Spinal cord (tissue), 10 donors: ENCODE results near the gene IQGAP3. TPM values are rescaled to one million over a fixed set of nuclear protein-coding genes. Genes with fewer than 3 reads are reported as not detected.
A peak's percentile ranks its signal among the peaks of the same experiment; 100 is the strongest.

ENCODE experiments used
- DNase-seq, 6 donors: peaks; one replicate each; pipeline versions ENCODE4 v3.0.0 to v3.0.0-alpha.2; 2013 to 2015; ENCODE audit warnings: low spot score in 6 of 6, low read depth in 4 of 6
- H3K27ac ChIP-seq: one replicate; pipeline ENCODE4 v1.5.1; 2013; ENCODE audit warnings: low read depth, low read length, control low read depth
- H3K27me3 ChIP-seq: one replicate; pipeline ENCODE4 v1.6.1; 2013; ENCODE audit warnings: low read length; ENCODE audit not compliant: control insufficient read depth, insufficient read depth
- H3K36me3 ChIP-seq: one replicate; pipeline ENCODE4 v1.6.1; 2013; ENCODE audit warnings: low read length; ENCODE audit not compliant: control insufficient read depth, insufficient read depth
- H3K4me1 ChIP-seq: one replicate; pipeline ENCODE4 v1.6.1; 2013; ENCODE audit warnings: low read length; ENCODE audit not compliant: control insufficient read depth, insufficient read depth
- H3K4me3 ChIP-seq: one replicate; pipeline ENCODE4 v1.5.1; 2013; ENCODE audit warnings: low read depth, low read length, control low read depth
- H3K9me3 ChIP-seq: one replicate; pipeline ENCODE4 v1.6.1; 2013; ENCODE audit warnings: low read length; ENCODE audit not compliant: control insufficient read depth, insufficient read depth
- WGBS: methylation state at CpG from one replicate; pipeline ENCODE4 v1.1.5; 2013; ENCODE audit warnings: missing lambda C conversion rate; ENCODE audit not compliant: insufficient coverage; 5-methylcytosine and 5-hydroxymethylcytosine counted together
- polyA plus RNA-seq, 2 donors: library from polyadenylated mRNA; unstranded; fragments of 120-200 nt; gene quantifications; one replicate each; pipeline ENCODE4 v1.2.1, GENCODE V29; 2013; ENCODE audit not compliant: insufficient read length in 2 of 2
- total RNA-seq, 2 donors: library from RNA; depleted of rRNA in 1 of 2; stranded (reverse); fragments of 120-200 nt in 1 of 2; fragments of >200 nt in 1 of 2; gene quantifications; one replicate each; pipeline versions ENCODE4 v1.2.3 to v1.2.4, GENCODE V29; 2013 to 2014
- donor health status: healthy.

IQGAP3 gene
- total and polyA plus RNA-seq, 4 donors, result 4.9 to 10.4 (median 7.0) TPM

DNA sequence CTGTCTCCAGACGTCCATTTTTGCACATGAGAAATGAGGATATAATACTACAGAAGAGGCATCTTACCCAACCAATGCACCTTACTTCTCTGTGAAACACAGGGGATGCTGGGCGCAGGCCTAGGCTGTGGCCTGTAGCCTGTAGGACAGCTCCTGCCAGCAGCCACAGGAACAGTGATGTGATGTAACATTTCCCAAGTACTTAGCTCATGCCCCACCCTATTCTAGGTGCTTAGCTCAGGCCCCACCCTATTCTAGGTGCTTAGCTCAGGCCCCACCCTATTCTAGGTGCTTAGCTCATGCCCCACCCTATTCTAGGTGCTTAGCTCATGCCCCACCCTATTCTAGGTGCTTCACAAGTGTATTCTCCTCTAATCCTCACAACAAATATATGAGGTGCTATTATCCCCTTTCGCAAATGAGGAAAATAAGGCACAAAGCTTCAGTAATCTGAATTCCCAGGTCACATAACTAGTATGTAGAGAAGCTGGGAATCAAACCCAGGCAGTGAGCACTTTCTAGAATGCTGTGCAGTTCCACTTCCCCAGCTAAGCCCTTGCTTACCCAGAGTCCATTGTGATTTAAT is 14.6 kb upstream of the IQGAP3 start:
- Histone ChIP-seq H3K36me3 (no peaks in the 10 kb centered on the region), H3K4me1 (peaks cover 2% of the 10 kb centered on the region), H3K4me3 (no peak overlapping the region), H3K9me3 (no peaks in the 10 kb centered on the region), H3K27me3 (no peaks in the 10 kb centered on the region), H3K27ac (no peak overlapping the region)
- no peak for DNase-seq
- WGBS, result 100% methylated on average over 1 of the region's 3 CpGs

DNA sequence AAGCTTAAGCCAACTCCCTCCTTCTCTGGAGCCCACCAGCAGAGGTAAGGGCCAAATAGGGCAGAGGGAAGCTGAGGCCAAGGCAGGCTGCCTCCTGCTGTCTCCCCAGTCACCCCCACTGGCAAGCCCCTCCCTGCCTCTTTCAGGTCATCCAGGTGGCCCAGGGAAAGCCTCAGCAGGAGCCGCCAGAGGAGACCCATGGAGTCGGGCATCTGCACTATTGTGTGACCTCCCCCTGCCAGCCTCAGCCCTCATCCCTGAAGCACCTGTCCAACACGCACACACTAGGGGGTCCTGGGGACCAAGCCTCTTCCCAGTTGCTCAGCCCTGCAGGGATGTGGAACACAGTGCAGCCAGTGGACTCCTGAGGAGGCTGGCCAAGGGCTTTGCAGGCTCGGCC is 14.0 kb upstream of the IQGAP3 start:
- H3K4me3 ChIP-seq, result no peak overlapping the region
- H3K9me3 ChIP-seq, result no peaks in the 10 kb centered on the region
- no peak overlapping the region for H3K27ac ChIP-seq
- H3K4me1 ChIP-seq, result no peaks in the 10 kb centered on the region
- H3K27me3 ChIP-seq, result no peaks in the 10 kb centered on the region
- 60% methylated on average over 4 of the region's 4 CpGs for WGBS
- H3K36me3 ChIP-seq, result no peaks in the 10 kb centered on the region
- no peak for DNase-seq

DNA sequence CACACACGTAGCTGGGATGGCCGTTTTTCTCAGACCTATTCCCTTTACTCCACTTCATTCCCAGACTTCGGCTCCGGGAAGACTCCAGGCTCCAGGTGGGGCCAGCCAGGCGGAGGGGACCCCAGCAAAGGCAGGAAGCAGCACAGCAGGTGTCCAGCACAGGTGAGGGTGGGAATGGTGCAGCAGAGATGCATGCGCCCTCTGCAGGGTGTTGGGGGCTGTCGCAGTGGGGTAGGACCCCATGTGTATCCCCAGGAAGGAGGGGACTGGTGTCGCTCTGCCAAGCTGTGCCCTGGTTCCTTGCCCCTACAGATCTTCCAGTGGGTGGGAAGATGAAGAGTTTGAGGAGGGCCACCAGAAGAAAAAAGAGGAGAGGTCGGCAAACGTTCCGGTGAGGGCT is 12.4 kb upstream of the IQGAP3 start:
- Histone ChIP-seq H3K36me3 (no peaks in the 10 kb centered on the region), H3K27me3 (no peaks in the 10 kb centered on the region), H3K9me3 (no peaks in the 10 kb centered on the region), H3K27ac (no peak overlapping the region), H3K4me1 (no peaks in the 10 kb centered on the region), H3K4me3 (no peak overlapping the region)
- no peak for DNase-seq
- WGBS, result 35% methylated on average over 7 of the region's 11 CpGs

DNA sequence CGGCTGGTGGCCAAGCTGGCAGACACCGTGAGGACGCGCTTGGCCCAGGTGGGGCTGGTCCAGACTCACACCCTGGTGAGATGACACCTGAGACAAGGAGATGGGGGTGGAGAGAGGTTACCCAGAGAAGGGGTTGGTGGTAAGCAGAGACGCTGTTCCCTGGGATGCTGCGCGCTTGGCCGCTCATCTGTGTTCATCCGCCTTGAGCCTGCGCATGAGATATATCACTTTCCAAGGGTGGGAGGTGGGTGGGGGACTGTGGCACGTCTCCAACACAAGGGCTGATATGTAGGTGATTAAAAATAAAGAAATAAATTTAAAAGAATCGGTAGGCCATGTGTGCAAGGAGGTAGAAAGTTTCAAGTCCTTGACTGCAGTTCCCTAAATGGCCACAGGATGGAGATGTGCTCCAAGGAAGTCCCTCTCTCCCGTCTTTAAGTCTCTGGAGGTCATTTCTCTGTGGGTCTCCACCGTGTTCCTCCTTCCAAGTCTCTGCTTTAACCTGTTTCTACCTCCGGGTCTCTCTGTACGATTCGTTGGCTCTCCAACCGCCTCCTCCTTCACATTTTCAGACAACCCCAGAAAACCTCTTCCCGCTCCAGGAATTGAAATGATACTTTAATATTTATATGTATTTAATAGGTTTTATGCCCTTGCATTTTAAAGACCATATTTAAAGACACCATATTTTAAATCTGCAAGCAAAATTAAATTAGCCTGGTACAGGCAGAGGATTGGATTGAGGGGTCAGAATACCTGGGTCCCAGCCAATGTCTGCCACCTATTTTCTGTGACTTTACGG is 11.7 kb upstream of the IQGAP3 start:
- H3K4me3 ChIP-seq, result no peak overlapping the region
- DNase-seq, result peak in 4 of 6 donors; percentile 67 to 95 (median 84)
- H3K9me3 ChIP-seq, result no peaks in the 10 kb centered on the region
- no peaks in the 10 kb centered on the region for H3K4me1 ChIP-seq
- WGBS, result 50% methylated on average over 15 of the region's 20 CpGs
- H3K36me3 ChIP-seq, result no peaks in the 10 kb centered on the region
- no peaks in the 10 kb centered on the region for H3K27me3 ChIP-seq
- H3K27ac ChIP-seq, result no peak overlapping the region

DNA sequence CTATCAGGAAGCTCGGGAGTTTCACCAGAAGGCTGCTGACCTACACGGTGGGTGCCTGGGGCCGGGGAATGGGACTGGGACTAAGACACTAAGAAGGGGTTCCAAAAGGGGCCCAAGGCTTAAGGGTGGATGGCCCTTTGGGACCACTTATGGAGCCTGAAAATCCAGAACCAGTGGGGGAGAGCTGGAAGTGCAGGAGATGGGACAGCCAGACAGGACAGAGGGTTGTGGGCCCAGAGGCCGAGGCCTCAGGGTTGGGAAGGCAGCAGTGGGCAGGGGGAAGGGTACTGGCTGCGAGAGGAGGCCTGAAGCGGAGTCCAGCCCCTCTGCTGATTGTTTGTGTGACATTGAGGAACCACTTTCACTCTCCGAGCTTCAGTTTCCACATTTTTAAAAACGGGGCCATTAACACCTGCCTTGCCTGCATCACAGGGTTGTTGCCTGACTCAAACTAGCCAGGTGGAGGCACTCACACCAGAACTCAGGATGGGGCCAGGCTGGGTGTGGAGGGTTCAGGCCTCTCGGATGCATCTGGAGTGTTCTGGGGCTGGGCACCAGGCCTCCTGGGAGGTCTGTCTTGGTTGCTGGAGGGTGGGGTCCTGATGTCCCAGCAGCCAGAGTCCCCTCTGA is 10.1 kb upstream of the IQGAP3 start:
- Histone ChIP-seq H3K27me3 (no peaks in the 10 kb centered on the region), H3K4me1 (no peaks in the 10 kb centered on the region), H3K4me3 (no peak overlapping the region), H3K9me3 (no peaks in the 10 kb centered on the region), H3K27ac (no peak overlapping the region), H3K36me3 (no peaks in the 10 kb centered on the region)
- WGBS, result 78% methylated on average over 8 of the region's 9 CpGs
- no peak for DNase-seq

DNA sequence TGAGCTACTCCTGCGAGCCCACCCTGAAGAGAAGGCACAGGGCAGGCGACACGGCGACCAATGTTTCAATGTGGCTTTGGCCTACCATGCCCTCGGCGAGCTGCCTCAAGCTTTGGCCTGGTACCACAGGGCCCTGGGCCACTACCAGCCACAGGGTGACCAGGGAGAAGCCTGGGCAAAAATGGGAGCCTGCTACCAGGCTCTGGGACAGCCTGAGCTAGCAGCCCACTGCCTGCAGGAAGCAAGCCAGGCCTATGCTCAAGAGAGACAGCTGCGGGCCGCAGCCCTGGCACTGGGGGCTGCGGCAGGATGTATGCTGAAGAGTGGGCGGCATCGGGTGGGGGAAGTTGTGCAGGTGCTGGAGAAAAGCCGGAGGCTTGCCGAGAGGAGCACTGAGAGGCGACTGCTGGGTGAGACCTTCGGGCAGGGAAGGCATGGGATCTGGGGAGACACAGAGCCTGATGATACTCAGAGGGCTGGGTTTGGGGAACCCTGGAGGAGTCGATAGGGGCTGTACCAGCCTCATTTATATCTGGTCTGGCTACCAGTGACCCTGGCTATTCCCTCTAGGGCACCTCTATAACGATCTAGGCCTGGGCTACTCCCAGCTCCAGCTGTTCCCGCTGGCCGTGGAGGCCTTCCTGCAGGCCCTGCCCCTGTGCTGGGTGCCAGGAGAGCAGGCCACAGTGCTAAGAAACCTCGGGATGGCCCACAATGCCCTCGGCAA is 9.5 kb upstream of the IQGAP3 start:
- Histone ChIP-seq H3K9me3 (no peaks in the 10 kb centered on the region), H3K27me3 (no peaks in the 10 kb centered on the region), H3K36me3 (no peaks in the 10 kb centered on the region), H3K4me3 (no peak overlapping the region), H3K27ac (no peak overlapping the region), H3K4me1 (no peaks in the 10 kb centered on the region)
- DNase-seq, result no peak
- 85% methylated on average over 21 of the region's 21 CpGs for WGBS

DNA sequence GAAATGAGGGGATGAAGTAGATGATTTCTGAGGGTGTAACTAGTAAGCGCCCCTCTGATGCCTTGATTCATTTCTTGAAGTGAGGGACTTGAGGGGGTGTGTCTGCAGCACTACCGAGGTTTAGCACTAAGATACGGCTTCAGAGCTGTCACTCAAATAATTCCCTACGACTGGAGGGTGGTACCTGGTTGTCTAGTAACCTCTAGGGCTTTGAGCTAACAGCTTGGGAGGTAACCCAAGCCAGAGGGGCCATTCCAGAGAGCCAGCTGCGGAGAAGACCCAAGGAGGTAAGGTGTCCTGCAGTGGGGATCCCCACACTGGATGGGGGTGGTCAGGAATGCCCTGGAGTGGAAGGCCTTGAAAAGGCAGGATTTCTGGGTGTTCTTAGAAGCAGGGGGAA is 7.1 kb upstream of the IQGAP3 start, which contains the start of gene TTC24:
Gene TTC24 (plus strand): TSS at position 252 of the 400 bp plus-strand sequence. CDS start 1,642 bp downstream, outside the sequence.
- no peaks in the 10 kb centered on the region for H3K9me3 ChIP-seq
- H3K4me3 ChIP-seq, result no peak within 1 kb of the TSS
- no peak for DNase-seq
- no peaks in the 10 kb centered on the region for H3K36me3 ChIP-seq
- no peaks in the 10 kb centered on the region for H3K4me1 ChIP-seq
- no peaks in the 10 kb centered on the region for H3K27me3 ChIP-seq
- 78% methylated on average over 5 of the region's 5 CpGs for WGBS
- H3K27ac ChIP-seq, result no peak within 1 kb of the TSS

DNA sequence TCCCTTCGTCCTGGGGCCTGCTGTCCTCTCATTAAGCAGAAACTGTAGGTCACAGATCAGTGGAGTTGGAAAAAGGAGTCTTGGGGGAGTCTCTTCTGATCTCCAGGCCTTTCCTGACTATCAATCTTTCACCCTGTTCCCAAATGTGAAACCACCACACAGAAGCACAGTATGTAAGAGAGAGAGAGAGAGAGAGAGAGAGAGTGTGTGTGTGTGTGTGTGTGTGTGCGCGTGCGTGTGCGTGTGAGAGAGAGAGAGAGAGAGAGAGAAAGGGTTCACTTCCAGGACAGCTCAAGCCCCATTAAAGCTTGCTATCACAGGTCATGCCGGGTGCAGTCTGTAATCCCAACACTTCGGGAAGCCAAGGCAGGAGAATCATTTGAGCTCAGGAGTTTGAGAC is 5.7 kb upstream of the IQGAP3 start:
- Histone ChIP-seq H3K4me1 (no peaks in the 10 kb centered on the region), H3K9me3 (no peaks in the 10 kb centered on the region), H3K36me3 (no peaks in the 10 kb centered on the region), H3K27me3 (no peaks in the 10 kb centered on the region), H3K27ac (no peak overlapping the region), H3K4me3 (no peak overlapping the region)
- DNase-seq, result peak in 1 of 6 donors; percentile 35
- WGBS, result no CpG with 5 or more reads among the region's 7 CpGs

DNA sequence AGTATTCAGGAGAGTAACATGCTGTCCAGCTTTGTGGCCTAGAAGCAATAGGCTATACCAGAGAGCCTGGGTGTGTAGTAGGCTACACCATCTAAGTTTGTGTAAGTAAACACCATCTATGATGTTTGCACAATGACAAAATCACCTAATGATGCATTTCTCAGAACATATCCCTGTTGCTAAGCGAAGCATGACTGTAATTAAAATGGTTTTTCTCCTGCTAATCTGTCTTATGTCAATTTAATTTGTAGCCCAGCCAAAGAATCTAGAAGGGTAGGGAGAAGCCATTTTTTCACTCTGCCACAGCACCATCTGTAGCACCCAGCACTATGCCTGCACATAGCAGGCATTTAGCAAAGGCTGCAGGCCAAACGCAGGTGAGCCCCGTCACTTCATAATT is 5.2 kb upstream of the IQGAP3 start:
- H3K4me1 ChIP-seq, result peaks cover 2% of the 10 kb centered on the region
- H3K9me3 ChIP-seq, result no peaks in the 10 kb centered on the region
- DNase-seq, result no peak
- H3K4me3 ChIP-seq, result no peak overlapping the region
- no peaks in the 10 kb centered on the region for H3K27me3 ChIP-seq
- no peak overlapping the region for H3K27ac ChIP-seq
- WGBS, result no CpG with 5 or more reads among the region's 3 CpGs
- H3K36me3 ChIP-seq, result no peaks in the 10 kb centered on the region
